DOHH2 (cell line): Measurements from ENCODE around the gene PSG4.
"Not testable (repeated sequence)": the region's sequence is repeated elsewhere in the genome, so short reads cannot be mapped to it uniquely, and the experiment has no call there.

ENCODE experiments used
- CTCF ChIP-seq: fragments of 200-600 bp; sonication (generic); IDR thresholded peaks from one replicate; pipeline ENCODE4 v1.5.1; 2014; ENCODE audit warnings: antibody characterized with exemption, mild to moderate bottlenecking, low read depth, low read length; ENCODE audit not compliant: poor library complexity, severe bottlenecking
- EZH2phosphoT487 ChIP-seq: fragments of 200-600 bp; sonication (generic); IDR thresholded peaks from 2 replicates; pipeline ENCODE4 v1.6.1; 2017; ENCODE audit warnings: borderline replicate concordance, mild to moderate bottlenecking, antibody characterized with exemption, low read length, moderate library complexity, mixed read lengths

- not testable (repeated sequence) for TF ChIP-seq CTCF, EZH2phosphoT487
These were observed 7.6 kb downstream of the PSG4 start for GRCh38 chr19:43197666-43198397.
